ENCODE results near the gene DCLRE1C. TPM values are rescaled to one million over a fixed set of nuclear protein-coding genes. Genes with fewer than 3 reads are reported as not detected.
"Not testable (repeated sequence)": the region's sequence is repeated elsewhere in the genome, so short reads cannot be mapped to it uniquely, and the experiment has no call there.

Gene DCLRE1C
- total RNA-seq, 4 donors from 2014 or later, result 9.8 to 17.3 (median 12.0) TPM

- no peak for DNase-seq (ENCODE audit: low spot score in 2 of 2)
- H3K4me3 ChIP-seq (ENCODE audit: low read depth, poor library complexity, severe bottlenecking), result no peak overlapping the region
- intact Hi-C loops (cut with DNase I; ENCODE audit: low total_unique reads), result loop anchor here (10.0 kb wide), 1 partner anchor 218 kb away; the partner anchor contains the start of gene RPP38
- TF ChIP-seq, protein P1, sequence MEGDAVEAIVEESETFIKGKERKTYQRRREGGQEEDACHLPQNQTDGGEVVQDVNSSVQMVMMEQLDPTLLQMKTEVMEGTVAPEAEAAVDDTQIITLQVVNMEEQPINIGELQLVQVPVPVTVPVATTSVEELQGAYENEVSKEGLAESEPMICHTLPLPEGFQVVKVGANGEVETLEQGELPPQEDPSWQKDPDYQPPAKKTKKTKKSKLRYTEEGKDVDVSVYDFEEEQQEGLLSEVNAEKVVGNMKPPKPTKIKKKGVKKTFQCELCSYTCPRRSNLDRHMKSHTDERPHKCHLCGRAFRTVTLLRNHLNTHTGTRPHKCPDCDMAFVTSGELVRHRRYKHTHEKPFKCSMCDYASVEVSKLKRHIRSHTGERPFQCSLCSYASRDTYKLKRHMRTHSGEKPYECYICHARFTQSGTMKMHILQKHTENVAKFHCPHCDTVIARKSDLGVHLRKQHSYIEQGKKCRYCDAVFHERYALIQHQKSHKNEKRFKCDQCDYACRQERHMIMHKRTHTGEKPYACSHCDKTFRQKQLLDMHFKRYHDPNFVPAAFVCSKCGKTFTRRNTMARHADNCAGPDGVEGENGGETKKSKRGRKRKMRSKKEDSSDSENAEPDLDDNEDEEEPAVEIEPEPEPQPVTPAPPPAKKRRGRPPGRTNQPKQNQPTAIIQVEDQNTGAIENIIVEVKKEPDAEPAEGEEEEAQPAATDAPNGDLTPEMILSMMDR (IDR thresholded peaks at IDR 0.05), result no peak
- no peak for TF ChIP-seq POLR2A (IDR thresholded peaks at IDR 0.05)
- WGBS, 2 donors, result 85% methylated on average over 9 of the region's 9 CpGs
These were observed 77.1 kb downstream of the DCLRE1C start for GRCh38 chr10:14876764-14877163.

- WGBS, 2 donors, result 90% methylated on average over 12 of the region's 12 CpGs
- intact Hi-C loops (cut with DNase I; ENCODE audit: low total_unique reads), result loop anchor here (10.0 kb wide), 1 partner anchor 219 kb away; the partner anchor contains the start of gene RPP38
- no peak overlapping the region for H3K4me3 ChIP-seq (ENCODE audit: low read depth, poor library complexity, severe bottlenecking)
- TF ChIP-seq POLR2A (IDR thresholded peaks at IDR 0.05), result no peak
- TF ChIP-seq, protein P1 (IDR thresholded peaks at IDR 0.05), result no peak
- DNase-seq (ENCODE audit: low spot score in 2 of 2), result no peak
These were observed 78.0 kb downstream of the DCLRE1C start for GRCh38 chr10:14875941-14876340.

DNA sequence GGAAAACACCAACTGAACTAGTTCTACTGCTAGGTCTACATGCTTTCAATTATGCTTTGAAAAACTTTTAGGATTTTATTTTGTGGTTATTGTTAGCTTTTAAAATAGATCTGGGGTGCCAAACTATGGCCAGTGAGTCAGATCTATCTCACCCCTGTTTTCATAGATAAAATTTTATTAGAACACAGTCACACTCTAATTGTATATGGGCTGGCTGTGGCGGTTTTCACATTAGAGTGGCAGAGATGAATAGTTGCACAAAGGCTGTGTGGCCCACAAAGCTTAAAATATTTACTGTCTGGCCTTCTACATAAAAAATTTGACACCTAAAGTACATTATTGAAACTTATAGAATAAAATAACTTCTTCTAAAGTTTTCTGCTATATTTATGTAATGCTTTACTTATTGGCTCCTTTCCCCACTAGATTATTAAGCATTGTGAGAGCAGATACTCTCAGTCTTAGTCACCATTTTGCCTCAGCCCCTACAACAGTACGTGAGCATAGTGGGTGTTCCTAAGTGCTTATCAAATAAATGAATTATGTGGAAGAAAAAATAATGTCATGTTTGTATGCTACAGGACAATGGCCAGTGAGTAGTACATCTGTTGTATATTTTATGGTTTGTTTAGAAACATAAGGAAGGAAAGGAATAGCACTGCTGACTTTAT, 80.7 kb downstream of the DCLRE1C start:
- 65 to 75% methylated on average over 2 of the region's 2 CpGs for WGBS, 2 donors
- intact Hi-C loops (cut with DNase I; ENCODE audit: low total_unique reads), result loop anchor here (10.0 kb wide), 1 partner anchor 222 kb away; the partner anchor contains the start of gene RPP38
- H3K4me3 ChIP-seq (ENCODE audit: low read depth, poor library complexity, severe bottlenecking), result no peak overlapping the region
- no peak for DNase-seq (ENCODE audit: low spot score in 2 of 2)
- TF ChIP-seq, protein P1 (IDR thresholded peaks at IDR 0.05), result no peak
- TF ChIP-seq POLR2A (IDR thresholded peaks at IDR 0.05), result no peak

DNA sequence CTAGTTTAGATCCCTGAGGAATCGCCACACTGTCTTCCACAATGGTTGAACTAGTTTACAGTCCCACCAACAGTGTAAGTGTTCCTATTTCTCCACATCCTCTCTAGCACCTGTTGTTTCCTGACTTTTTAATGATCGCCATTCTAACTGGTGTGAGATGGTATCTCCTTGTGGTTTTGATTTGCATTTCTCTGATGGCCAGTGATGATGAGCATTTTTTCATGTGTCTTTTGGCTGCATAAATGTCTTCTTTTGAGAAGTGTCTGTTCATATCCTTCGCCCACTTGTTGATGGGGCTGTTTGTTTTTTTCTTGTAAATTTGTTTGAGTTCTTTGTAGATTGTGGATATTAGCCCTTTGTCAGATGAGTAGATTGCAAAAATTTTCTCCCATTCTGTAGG, 89.0 kb downstream of the DCLRE1C start:
- H3K4me3 ChIP-seq (ENCODE audit: low read depth, poor library complexity, severe bottlenecking); intact Hi-C loops (cut with DNase I; ENCODE audit: low total_unique reads); DNase-seq (ENCODE audit: low spot score in 2 of 2): not testable (repeated sequence)
- 92 to 100% methylated on average over 3 of the region's 3 CpGs for WGBS, 2 donors

- intact Hi-C loops (cut with DNase I; ENCODE audit: low total_unique reads); H3K4me3 ChIP-seq (ENCODE audit: low read depth, poor library complexity, severe bottlenecking); DNase-seq (ENCODE audit: low spot score in 2 of 2): not testable (repeated sequence)
- 97% methylated on average over 6 of the region's 6 CpGs for WGBS, 2 donors
These were observed 89.4 kb downstream of the DCLRE1C start for GRCh38 chr10:14864466-14864865.

DNA sequence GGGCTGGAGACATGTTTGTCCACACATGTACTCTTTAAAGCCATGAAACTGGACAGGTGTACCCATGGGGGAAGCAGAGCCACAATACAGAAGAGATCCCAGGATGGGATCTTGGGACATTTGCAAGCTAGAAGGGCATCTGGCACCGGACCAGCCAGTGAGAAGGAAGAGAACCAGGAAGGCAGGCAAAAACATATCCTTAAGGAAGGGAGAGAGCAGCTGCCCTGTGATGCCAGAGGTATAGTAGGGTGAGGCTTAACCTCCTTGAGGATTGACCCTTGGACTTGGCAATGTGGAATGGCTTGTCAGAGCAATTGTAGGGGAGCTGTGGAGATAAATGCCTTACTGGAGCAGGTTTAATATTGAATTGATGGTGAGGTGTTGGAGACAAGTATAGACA, 93.1 kb downstream of the DCLRE1C start:
- 81 to 95% methylated on average over 1 of the region's 1 CpG for WGBS, 2 donors
- intact Hi-C loops (cut with DNase I; ENCODE audit: low total_unique reads), result no loop called here
- no peak overlapping the region for H3K4me3 ChIP-seq (ENCODE audit: low read depth, poor library complexity, severe bottlenecking)
- TF ChIP-seq POLR2A (IDR thresholded peaks at IDR 0.05), result no peak
- TF ChIP-seq, protein P1 (IDR thresholded peaks at IDR 0.05), result no peak
- no peak for DNase-seq (ENCODE audit: low spot score in 2 of 2)

DNA sequence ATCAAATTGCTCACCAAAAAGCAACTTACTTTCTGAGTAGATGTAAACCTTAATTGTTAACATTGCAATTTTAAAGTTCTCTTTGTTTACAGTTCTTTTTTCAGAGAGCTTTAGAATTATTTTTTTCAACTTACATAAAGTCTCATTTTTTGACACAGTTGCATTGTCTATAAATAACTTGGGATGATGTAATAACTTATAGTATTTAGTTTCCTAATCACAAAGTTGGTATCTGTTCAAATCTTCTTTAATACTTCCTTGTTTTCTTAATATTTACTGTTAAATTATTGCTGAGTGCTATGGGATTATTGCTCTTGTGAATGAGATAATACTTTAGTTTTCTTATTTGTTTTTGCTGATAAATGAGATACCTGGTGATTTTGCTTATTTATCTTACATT, 94.1 kb downstream of the DCLRE1C start:
- no peak overlapping the region for H3K4me3 ChIP-seq (ENCODE audit: low read depth, poor library complexity, severe bottlenecking)
- intact Hi-C loops (cut with DNase I; ENCODE audit: low total_unique reads), result no loop called here
- TF ChIP-seq POLR2A (IDR thresholded peaks at IDR 0.05), result no peak
- TF ChIP-seq, protein P1 (IDR thresholded peaks at IDR 0.05), result no peak
- no peak for DNase-seq (ENCODE audit: low spot score in 2 of 2)
